H1 (cell line): Measurements from ENCODE around the gene UNC5B. TPM values are rescaled to one million over a fixed set of nuclear protein-coding genes. Genes with fewer than 3 reads are reported as not detected.

Source experiments
- CTCF ChIA-PET: fragments of 300-600 bp; sonication (Branson Sonifier 250); formaldehyde crosslinking; loops from one replicate; lab custom pipeline; 2021; ENCODE audit not compliant: partially characterized antibody; lab: Charles Lee
- POLR2A ChIA-PET: fragments of 300-600 bp; sonication (Branson Sonifier 250); formaldehyde crosslinking; loops from one replicate; lab custom pipeline; 2021; ENCODE audit warnings: inconsistent platforms; ENCODE audit not compliant: partially characterized antibody; lab: Charles Lee
- DNase-seq, 2 experiments: peaks; one replicate each; pipeline versions ENCODE4 v3.0.0 to v3.0.0-alpha.2; 2010 to 2022; ENCODE audit warnings: low spot score in 2 of 2, low read depth in 1 of 2, mixed read lengths in 1 of 2
- FAIRE-seq: peaks from 2 replicates; lab custom pipeline; 2011; peaks lifted over from hg19 to GRCh38; lab: Jason Lieb, UNC
- H2AFZ ChIP-seq: 2 replicates; pipeline ENCODE4 v1.8.1; 2012; ENCODE audit warnings: low read length, inconsistent platforms
- H2AK5ac ChIP-seq: 2 replicates; pipeline ENCODE4 v1.6.1; 2013; ENCODE audit warnings: low read depth, low read length
- H2BK120ac ChIP-seq: replicated peaks from 2 replicates; pipeline ENCODE3; 2013; ENCODE audit warnings: low read depth, low read length, inconsistent platforms
- H2BK12ac ChIP-seq: 2 replicates; pipeline ENCODE4 v1.6.1; 2013; ENCODE audit warnings: low read depth, low read length
- H2BK15ac ChIP-seq: 2 replicates; pipeline ENCODE4 v1.6.1; 2013; ENCODE audit warnings: low read length
- H2BK20ac ChIP-seq: 2 replicates; pipeline ENCODE4 v1.6.1; 2013; ENCODE audit warnings: low read length
- H2BK5ac ChIP-seq: 2 replicates; pipeline ENCODE4 v1.6.1; 2013; ENCODE audit warnings: low read depth, low read length
- H3K14ac ChIP-seq: 2 replicates; pipeline ENCODE4 v1.6.1; 2013; ENCODE audit warnings: inconsistent platforms; ENCODE audit not compliant: insufficient read length
- H3K18ac ChIP-seq: 2 replicates; pipeline ENCODE4 v1.6.1; 2013; ENCODE audit warnings: low read length; ENCODE audit errors: extremely low read depth
- H3K23ac ChIP-seq: 2 replicates; pipeline ENCODE4 v1.6.1; 2013; ENCODE audit warnings: inconsistent platforms; ENCODE audit not compliant: insufficient read length
- H3K23me2 ChIP-seq: 2 replicates; pipeline ENCODE4 v1.6.1; 2013; ENCODE audit warnings: low read depth, low read length
- H3K27ac ChIP-seq: 2 replicates; pipeline ENCODE4 v1.6.1; 2011; ENCODE audit warnings: low read depth, low read length, inconsistent platforms
- H3K27me3 ChIP-seq, 4 experiments: replicated peaks in 1 of 4; 1 replicate in 1 of 4; 2 replicates in 3 of 4; pipeline versions ENCODE4 v1.6.1 to v1.8.1; 2011 to 2013; ENCODE audit warnings: low read length in 3 of 4, mild to moderate bottlenecking in 3 of 4, inconsistent platforms in 2 of 4, mixed read lengths in 2 of 4, moderate library complexity in 1 of 4; ENCODE audit not compliant: control insufficient read depth in 3 of 4, insufficient read depth in 3 of 4; ENCODE audit errors: extremely low read depth in 1 of 4
- H3K36me3 ChIP-seq, 4 experiments: 2 replicates each; pipeline versions ENCODE4 v1.6.1 to v1.8.1; 2011 to 2013; ENCODE audit warnings: mild to moderate bottlenecking in 4 of 4, low read length in 3 of 4, moderate library complexity in 2 of 4, control low read depth in 1 of 4, inconsistent platforms in 1 of 4; ENCODE audit not compliant: insufficient read depth in 4 of 4, control insufficient read depth in 2 of 4
- H3K4ac ChIP-seq: replicated peaks from 2 replicates; pipeline ENCODE3; 2013; ENCODE audit warnings: low read length, low read depth, mixed read lengths, inconsistent platforms; ENCODE audit not compliant: insufficient read length
- H3K4me1 ChIP-seq, 4 experiments: replicated peaks in 1 of 4; 1 replicate in 1 of 4; 2 replicates in 3 of 4; pipeline versions ENCODE4 v1.6.1 to v1.8.1; 2011 to 2013; ENCODE audit warnings: low read length in 3 of 4, inconsistent platforms in 2 of 4, mixed read lengths in 1 of 4; ENCODE audit not compliant: insufficient read depth in 4 of 4, control insufficient read depth in 3 of 4
- H3K4me2 ChIP-seq, 2 experiments: 2 replicates each; pipeline versions ENCODE4 v1.6.1 to v1.8.1; 2011 to 2013; ENCODE audit warnings: low read depth in 2 of 2, low read length in 2 of 2, control low read depth in 1 of 2, inconsistent platforms in 1 of 2, mild to moderate bottlenecking in 1 of 2; ENCODE audit not compliant: insufficient read depth in 1 of 2
- H3K4me3 ChIP-seq, 4 experiments: fragments of 200-600, 300-600 bp in 1 of 4; sonication (generic), shearing (Covaris generic), sonication (Bioruptor Twin) in 1 of 4; 2 replicates each; pipeline versions ENCODE4 v1.5.1 to v1.8.1; 2011 to 2016; ENCODE audit warnings: low read length in 4 of 4, low read depth in 3 of 4, control low read depth in 2 of 4, inconsistent platforms in 2 of 4, mild to moderate bottlenecking in 2 of 4, mixed read lengths in 1 of 4, moderate library complexity in 1 of 4; ENCODE audit not compliant: insufficient read depth in 2 of 4; ENCODE audit errors: extremely low read depth in 1 of 4
- H3K56ac ChIP-seq: replicated peaks from 2 replicates; pipeline ENCODE3; 2013; ENCODE audit warnings: low read depth, mild to moderate bottlenecking, mixed read lengths, low read length, inconsistent platforms; ENCODE audit not compliant: insufficient read length
- H3K79me1 ChIP-seq: 2 replicates; pipeline ENCODE4 v1.6.1; 2013; ENCODE audit warnings: low read depth, low read length, control low read depth
- H3K79me2 ChIP-seq, 2 experiments: 2 replicates each; pipeline versions ENCODE4 v1.6.1 to v1.8.1; 2012 to 2013; ENCODE audit warnings: low read length in 2 of 2, mild to moderate bottlenecking in 2 of 2, inconsistent platforms in 1 of 2; ENCODE audit not compliant: insufficient read depth in 2 of 2, control insufficient read depth in 1 of 2
- H3K9ac ChIP-seq, 4 experiments: replicated peaks in 1 of 4; 1 replicate in 1 of 4; 2 replicates in 3 of 4; pipeline versions ENCODE4 v1.6.1 to v1.8.1; 2011 to 2013; ENCODE audit warnings: low read depth in 3 of 4, low read length in 3 of 4, control low read depth in 2 of 4, mild to moderate bottlenecking in 2 of 4, moderate library complexity in 2 of 4, inconsistent platforms in 1 of 4; ENCODE audit errors: extremely low read depth in 1 of 4
- H3K9me3 ChIP-seq, 2 experiments: 2 replicates each; pipeline versions ENCODE4 v1.6.1 to v1.8.1; 2012 to 2013; ENCODE audit warnings: mild to moderate bottlenecking in 2 of 2, moderate library complexity in 2 of 2, control low read depth in 1 of 2, inconsistent platforms in 1 of 2, low read depth in 1 of 2, low read length in 1 of 2, mixed read lengths in 1 of 2; ENCODE audit not compliant: insufficient read depth in 2 of 2
- H4K20me1 ChIP-seq, 2 experiments: replicated peaks in 1 of 2; 2 replicates each; pipeline versions ENCODE3 to v1.8.1; 2011 to 2013; ENCODE audit warnings: inconsistent platforms in 2 of 2, low read length in 2 of 2, mild to moderate bottlenecking in 1 of 2; ENCODE audit not compliant: insufficient read depth in 2 of 2, control insufficient read depth in 1 of 2
- H4K5ac ChIP-seq: 2 replicates; pipeline ENCODE4 v1.6.1; 2013; ENCODE audit warnings: low read length, low read depth, mixed read lengths, inconsistent platforms; ENCODE audit not compliant: insufficient read length
- H4K8ac ChIP-seq: 2 replicates; pipeline ENCODE4 v1.8.0; 2013; ENCODE audit warnings: mild to moderate bottlenecking, moderate library complexity, low read length, inconsistent platforms; ENCODE audit not compliant: insufficient read depth; ENCODE audit errors: extremely low read depth
- H4K91ac ChIP-seq: replicated peaks from 2 replicates; pipeline ENCODE3; 2013; ENCODE audit warnings: low read length, mixed read lengths, inconsistent platforms; ENCODE audit not compliant: insufficient read length
- BACH1 ChIP-seq: IDR thresholded peaks from 2 replicates; pipeline ENCODE4 v1.6.1; 2012; ENCODE audit warnings: low read length, improper control_type of control experiment
- EZH2 ChIP-seq: fragments of 200-600 bp; sonication (generic); IDR thresholded peaks from 2 replicates; pipeline ENCODE4 v1.7.1; 2012; ENCODE audit warnings: low read depth, mild to moderate bottlenecking, moderate library complexity, low read length, inconsistent platforms; ENCODE audit not compliant: severe bottlenecking
- GTF2F1 ChIP-seq: IDR thresholded peaks from 2 replicates; pipeline ENCODE4 v1.6.1; 2012; ENCODE audit warnings: low read depth, low read length, improper control_type of control experiment, borderline replicate concordance
- HDAC6 ChIP-seq: IDR thresholded peaks from one replicate; pipeline ENCODE4 v1.7.1; 2012; ENCODE audit warnings: low read depth, mild to moderate bottlenecking, inconsistent platforms, low read length, moderate library complexity
- JUN ChIP-seq: IDR thresholded peaks from 2 replicates; pipeline ENCODE4 v1.6.1; 2011; ENCODE audit warnings: low read depth, mild to moderate bottlenecking, improper control_type of control experiment, low read length
- PHF8 ChIP-seq: fragments of 200-600 bp; sonication (generic); conservative IDR thresholded peaks from 2 replicates; pipeline ENCODE4 v1.7.1; 2012; ENCODE audit warnings: low read depth, mild to moderate bottlenecking, inconsistent platforms, low read length, moderate library complexity
- RXRA ChIP-seq: IDR thresholded peaks from 2 replicates; pipeline ENCODE4 v1.6.1; 2011; ENCODE audit warnings: low read depth, mild to moderate bottlenecking, low read length, moderate library complexity; ENCODE audit not compliant: insufficient read depth
- SIRT6 ChIP-seq: IDR thresholded peaks from one replicate; pipeline ENCODE4 v1.7.1; 2012; ENCODE audit warnings: low read length, inconsistent platforms
- TBP ChIP-seq: IDR thresholded peaks from 2 replicates; pipeline ENCODE4 v1.6.1; 2011; ENCODE audit warnings: low read depth, low read length, improper control_type of control experiment
- TEAD4 ChIP-seq: IDR thresholded peaks from 2 replicates; pipeline ENCODE4 v1.6.1; 2012; ENCODE audit warnings: low read depth, low read length, inconsistent platforms, mixed read lengths
- WGBS, 2 experiments: shearing (Covaris generic) in 1 of 2; methylation state at CpG; one replicate each; pipeline versions ENCODE4 v1.1.6 to v1.1.7; 2013 to 2015; ENCODE audit warnings: low lambda C conversion rate in 2 of 2, mixed read lengths in 2 of 2, inconsistent platforms in 1 of 2, low coverage in 1 of 2, missing lambda C conversion rate in 1 of 2; ENCODE audit not compliant: insufficient replicate concordance in 2 of 2, insufficient coverage in 1 of 2, insufficient read length in 1 of 2; ENCODE audit errors: extremely low coverage in 1 of 2, missing lambda C conversion rate in 1 of 2; 5-methylcytosine and 5-hydroxymethylcytosine counted together
- polyA plus RNA-seq, 7 experiments: library from polyadenylated mRNA; depleted of rRNA in 3 of 7; stranded (reverse) in 5 of 7; unstranded in 2 of 7; fragments of >200 nt in 5 of 7; fragments of 200-250 nt in 2 of 7; gene quantifications; 1 replicate in 5 of 7; 2 replicates in 1 of 7; 4 replicates in 1 of 7; pipeline versions ENCODE4 v1.2.1 to v1.2.3, GENCODE V29; 2011 to 2013; ENCODE audit warnings: missing spikeins in 2 of 7, mixed read lengths in 2 of 7
- total RNA-seq: library from RNA; stranded (reverse); fragmentation: NEBNext Ultra II Directional; extraction: Animal tissue kit (Norgen Biotek cat#: 25700); gene quantifications from 2 replicates; pipeline ENCODE4 v1.2.1, GENCODE V29; 2021

Gene UNC5B
- total and polyA plus RNA-seq, 2 of the 8 experiments (the other 6 are each of a cell fraction or from before 2014, with no cell fraction given) = 27.9 to 31.8 TPM

- Histone ChIP-seq H2BK20ac (peak overlapping the region; percentile 100; the same call in 1 of the 2 replicates), H2BK5ac (peak overlapping the region; percentile 97; the same call in 1 of the 2 replicates), H3K14ac (no peak overlapping the region), H3K23ac (no peak overlapping the region), H3K9me3 (no peaks in the 10 kb centered on the region), H3K4me3 (no peak overlapping the region), H3K4ac (peak overlapping the region; percentile 19), H3K4me2 (peak overlapping the region in 1 of 2 experiments; percentile 52; a peak in 1 of 4 replicates), H2BK12ac (peak overlapping the region; percentile 98; the same call in 1 of the 2 replicates), H3K4me1 (peaks cover 19 to 34% (median 27%) of the 10 kb centered on the region in 4 experiments), H3K79me2 (no peaks in the 10 kb centered on the region), H4K91ac (peak overlapping the region; percentile 95), H3K27me3 (no peaks in the 10 kb centered on the region), H3K56ac (no peak overlapping the region), H3K18ac (peak overlapping the region; percentile 97), H2AFZ (no peak overlapping the region), H2BK15ac (no peak overlapping the region), H3K27ac (peak overlapping the region; percentile 60; the same call in 1 of the 2 replicates), H2BK120ac (peak overlapping the region; percentile 86), H4K20me1 (no peaks in the 10 kb centered on the region), H3K23me2 (no peaks in the 10 kb centered on the region), H4K8ac (no peak overlapping the region), H3K36me3 (no peaks in the 10 kb centered on the region), H3K79me1 (no peaks in the 10 kb centered on the region), H4K5ac (peak overlapping the region; percentile 35), H3K9ac (no peak overlapping the region), H2AK5ac (peak overlapping the region; percentile 88; the same call in 1 of the 2 replicates)
- POLR2A ChIA-PET = interaction anchor here (0.7 kb wide), 1 partner anchor 110 kb away, joined by 3 read pairs; no protein-coding TSS in a partner anchor
- CTCF ChIA-PET = interaction anchor here (0.7 to 7.4 kb wide), 16 partner anchors 10 to 706 kb away, joined by 3 to 52 read pairs (median 4); partner anchors contain the start of gene SLC29A3
- DNase-seq (no peak), FAIRE-seq (no peak)
- 89% methylated on average over 5 of the region's 5 CpGs; no CpG with 5 or more reads in 1 of the 2 experiments for WGBS, 2 experiments
- TF ChIP-seq PHF8 (no peak), HDAC6 (no peak), JUN (no peak), BACH1 (no peak), RXRA (no peak), GTF2F1 (no peak), TBP (no peak), EZH2 (no peak), SIRT6 (no peak), TEAD4 (no peak)
These were observed 131.0 kb downstream of the UNC5B start for GRCh38 chr10:71343392-71343773.
